T-helper 17 cell (primary cell): ENCODE results near the gene NDST3. TPM values are rescaled to one million over a fixed set of nuclear protein-coding genes. Genes with fewer than 3 reads are reported as not detected.
A peak's percentile ranks its signal among the peaks of the same experiment; 100 is the strongest.
"Not testable (repeated sequence)": the region's sequence is repeated elsewhere in the genome, so short reads cannot be mapped to it uniquely, and the experiment has no call there.

Source experiments
- ATAC-seq: fragments of 150-1000 bp; cut with Tn5 transposase; 2 replicates; pipeline ENCODE4 v1.10.0; 2021; ENCODE audit warnings: mild to moderate bottlenecking, moderate library complexity
- DNase-seq, 3 donors: peaks; one replicate each; pipeline versions ENCODE4 v3.0.0 to v3.0.0-alpha.2; 2020 to 2021
- H3K9me3 ChIP-seq: one replicate; pipeline ENCODE4 v1.7.0; 2013; ENCODE audit warnings: low read length, mild to moderate bottlenecking; ENCODE audit not compliant: control insufficient read depth, poor library complexity, severe bottlenecking
- H3K27ac Mint-ChIP-seq: one replicate; pipeline ENCODE4 v1.8.0; 2022; ENCODE audit warnings: mild to moderate bottlenecking, moderate library complexity, mixed read lengths
- H3K27me3 Mint-ChIP-seq: one replicate; pipeline ENCODE4 v1.8.0; 2022; ENCODE audit warnings: mixed read lengths
- H3K36me3 Mint-ChIP-seq: one replicate; pipeline ENCODE4 v1.8.0; 2022; ENCODE audit warnings: low read depth, mixed read lengths
- H3K4me1 Mint-ChIP-seq: one replicate; pipeline ENCODE4 v1.8.0; 2022; ENCODE audit warnings: mild to moderate bottlenecking, mixed read lengths
- H3K4me3 Mint-ChIP-seq: one replicate; pipeline ENCODE4 v1.8.0; 2022; ENCODE audit warnings: mild to moderate bottlenecking, moderate library complexity, mixed read lengths
- total RNA-seq, 4 donors: library from RNA in 2 of 4; stranded (reverse) in 2 of 4; gene quantifications; one replicate each; pipeline ENCODE4 v1.2.3 and lab custom pipeline; 2022 to 2026

NDST3 gene
- total RNA-seq, 2 donors from 2014 or later, result not detected

DNA sequence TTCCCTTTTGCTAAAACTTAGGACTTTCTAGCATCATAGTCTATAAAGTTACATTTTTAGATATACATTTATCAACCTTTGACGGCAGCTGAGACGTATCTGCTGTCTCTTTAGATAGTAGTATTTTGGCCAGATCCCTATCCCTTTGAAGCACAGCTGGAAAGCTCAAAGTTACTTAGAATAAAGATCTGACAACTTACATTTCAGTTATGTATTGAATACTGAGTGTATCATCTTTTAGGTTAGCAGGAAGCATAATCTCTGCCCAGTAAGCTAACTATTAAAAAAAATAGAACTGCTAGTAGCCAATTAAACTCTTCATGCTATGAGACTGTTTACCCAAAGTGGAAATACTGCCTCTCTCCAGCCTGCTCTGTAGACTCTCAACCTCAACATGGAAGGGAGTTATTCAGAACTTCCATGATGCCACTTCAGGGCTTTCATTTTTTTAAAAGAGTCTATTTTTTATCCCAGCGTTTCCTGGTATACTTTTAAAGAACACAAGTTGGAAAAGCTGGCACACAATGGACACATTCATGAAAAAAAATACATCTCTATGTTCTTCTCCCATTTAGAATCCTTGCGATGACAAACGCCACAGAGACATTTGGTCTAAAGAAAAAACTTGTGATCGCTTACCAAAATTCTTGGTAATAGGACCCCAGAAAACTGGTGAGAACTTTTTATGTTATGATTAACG, 192.2 kb downstream of the NDST3 start:
- DNase-seq, result no peak
- no peaks in the 10 kb centered on the region for H3K36me3 Mint-ChIP-seq

GRCh38 chr4:118235566-118236120, 201.4 kb downstream of the NDST3 start:
- H3K9me3 ChIP-seq, result no peaks in the 10 kb centered on the region
- Mint-ChIP-seq H3K36me3 (no peaks in the 10 kb centered on the region), H3K4me1 (no peaks in the 10 kb centered on the region), H3K27me3 (peaks cover 19% of the 10 kb centered on the region), H3K27ac (no peak overlapping the region), H3K4me3 (no peak overlapping the region)
- DNase-seq (no peak), ATAC-seq (no peak)

More for the DNA sequence above, 192.2 kb downstream of the NDST3 start:
- no peak overlapping the region for H3K4me3 Mint-ChIP-seq
- peaks cover 23% of the 10 kb centered on the region for H3K27me3 Mint-ChIP-seq
- no peaks in the 10 kb centered on the region for H3K9me3 ChIP-seq
- no peaks in the 10 kb centered on the region for H3K4me1 Mint-ChIP-seq
- H3K27ac Mint-ChIP-seq, result no peak overlapping the region
- no peak for ATAC-seq

DNA sequence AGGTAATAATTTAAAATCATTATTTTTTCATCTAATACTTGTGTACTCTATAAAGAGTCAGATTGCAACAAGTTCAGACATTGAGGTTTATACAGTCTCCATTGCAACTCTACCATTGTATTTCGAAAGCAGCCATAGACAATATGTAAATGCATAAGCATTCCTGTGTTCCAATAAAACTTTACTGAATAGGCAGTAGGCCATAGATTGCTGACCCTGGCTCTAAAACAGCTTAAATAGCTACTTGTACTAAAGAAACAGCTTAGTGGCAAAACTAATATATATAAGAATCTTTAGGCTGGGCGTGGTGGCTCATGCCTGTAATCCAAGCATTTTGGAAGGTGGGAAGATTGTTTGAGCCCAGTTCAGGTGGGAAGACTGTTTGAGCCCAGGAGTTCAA, 203.2 kb downstream of the NDST3 start:
- ATAC-seq, result no peak

DNA sequence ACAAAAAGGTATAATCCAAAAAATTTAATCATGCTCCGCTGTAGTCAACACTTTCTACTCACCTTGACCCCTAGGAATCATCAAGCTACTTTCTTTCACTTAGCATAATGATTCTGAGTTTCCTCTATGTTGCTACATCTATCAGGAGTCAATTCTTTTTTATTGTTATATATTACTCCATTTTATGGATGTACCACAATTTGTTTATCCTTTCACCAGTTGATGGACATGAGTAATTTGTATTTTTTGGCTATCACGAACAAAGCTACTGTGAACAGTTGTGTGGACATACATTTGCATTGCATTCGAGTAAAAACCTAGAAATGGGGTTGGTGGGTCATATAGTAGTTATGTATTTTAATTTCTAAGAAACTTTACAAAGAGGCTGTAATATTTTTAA, 215.6 kb downstream of the NDST3 start:
- H3K9me3 ChIP-seq, result no peaks in the 10 kb centered on the region
- ATAC-seq (no peak), DNase-seq (no peak)
- H3K4me3 Mint-ChIP-seq, result no peak overlapping the region
- H3K27ac Mint-ChIP-seq, result no peak overlapping the region
- no peaks in the 10 kb centered on the region for H3K4me1 Mint-ChIP-seq
- H3K36me3 Mint-ChIP-seq, result no peaks in the 10 kb centered on the region
- H3K27me3 Mint-ChIP-seq, result no peaks in the 10 kb centered on the region

More for the DNA sequence above, 203.2 kb downstream of the NDST3 start:
- Mint-ChIP-seq H3K4me3 (no peak overlapping the region), H3K27ac (peak overlapping the region; percentile 11), H3K4me1 (no peaks in the 10 kb centered on the region), H3K36me3 (no peaks in the 10 kb centered on the region), H3K27me3 (peaks cover 15% of the 10 kb centered on the region)
- H3K9me3 ChIP-seq, result no peaks in the 10 kb centered on the region
- DNase-seq, result no peak

GRCh38 chr4:118254368-118254767, 220.1 kb downstream of the NDST3 start:
- no peak for ATAC-seq
- H3K27me3 Mint-ChIP-seq, result peaks cover 6% of the 10 kb centered on the region
- no peaks in the 10 kb centered on the region for H3K36me3 Mint-ChIP-seq
- H3K9me3 ChIP-seq, result no peaks in the 10 kb centered on the region
- no peak overlapping the region for H3K4me3 Mint-ChIP-seq
- DNase-seq, result no peak
- H3K27ac Mint-ChIP-seq, result no peak overlapping the region
- H3K4me1 Mint-ChIP-seq, result no peaks in the 10 kb centered on the region

DNA sequence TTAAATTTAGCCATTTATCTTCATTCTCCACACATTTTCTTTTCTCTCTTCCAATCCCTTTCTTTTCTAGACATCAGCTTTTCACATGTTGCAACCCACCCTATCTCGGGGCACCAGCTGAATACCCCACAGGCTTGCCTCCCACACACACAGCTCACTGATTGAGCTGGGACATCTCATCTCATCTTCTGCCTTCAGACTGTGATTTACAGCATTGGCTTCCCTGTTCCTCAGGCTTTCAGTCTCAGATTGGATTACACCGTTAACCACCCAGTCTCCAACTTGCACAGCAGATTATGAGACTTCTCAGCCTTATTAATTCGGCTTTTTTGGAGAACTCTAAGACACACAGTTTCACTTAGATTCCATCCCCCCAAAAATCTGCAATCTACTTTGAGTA, 224.8 kb downstream of the NDST3 start:
- no peak for DNase-seq
- Mint-ChIP-seq H3K27me3 (peaks cover 15% of the 10 kb centered on the region), H3K27ac (no peak overlapping the region), H3K36me3 (peaks cover 2% of the 10 kb centered on the region), H3K4me1 (no peaks in the 10 kb centered on the region), H3K4me3 (no peak overlapping the region)
- no peaks in the 10 kb centered on the region for H3K9me3 ChIP-seq
- no peak for ATAC-seq

GRCh38 chr4:118260309-118260708, 226.0 kb downstream of the NDST3 start:
- H3K27ac Mint-ChIP-seq, result no peak overlapping the region
- DNase-seq (no peak), ATAC-seq (no peak)
- H3K4me3 Mint-ChIP-seq, result no peak overlapping the region
- no peaks in the 10 kb centered on the region for H3K4me1 Mint-ChIP-seq
- H3K27me3 Mint-ChIP-seq, result peaks cover 20% of the 10 kb centered on the region
- H3K36me3 Mint-ChIP-seq, result peaks cover 2% of the 10 kb centered on the region
- H3K9me3 ChIP-seq, result no peaks in the 10 kb centered on the region

DNA sequence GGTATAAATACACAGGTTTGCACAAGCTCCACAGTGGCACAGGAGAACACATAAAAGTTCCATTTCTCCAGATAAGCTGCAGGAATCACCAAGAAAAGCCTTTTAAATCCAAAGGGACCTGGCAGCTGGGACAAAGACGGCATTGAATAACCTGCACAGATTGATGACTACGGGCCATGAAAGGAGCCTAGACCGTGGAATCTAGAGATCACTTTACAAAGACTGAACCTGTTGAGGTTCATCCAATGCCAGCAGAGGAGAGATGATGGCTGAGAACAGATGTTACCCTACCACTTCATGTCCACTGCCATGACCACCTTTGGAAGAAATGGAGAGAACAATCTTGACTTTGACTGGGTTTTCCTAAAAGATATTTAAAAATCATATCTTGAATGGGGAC, 229.8 kb downstream of the NDST3 start:
- no peaks in the 10 kb centered on the region for H3K9me3 ChIP-seq
- no peaks in the 10 kb centered on the region for H3K4me1 Mint-ChIP-seq
- no peak overlapping the region for H3K27ac Mint-ChIP-seq
- peaks cover 2% of the 10 kb centered on the region for H3K36me3 Mint-ChIP-seq
- no peak for DNase-seq
- no peak for ATAC-seq
- no peak overlapping the region for H3K4me3 Mint-ChIP-seq
- H3K27me3 Mint-ChIP-seq, result peaks cover 16% of the 10 kb centered on the region

DNA sequence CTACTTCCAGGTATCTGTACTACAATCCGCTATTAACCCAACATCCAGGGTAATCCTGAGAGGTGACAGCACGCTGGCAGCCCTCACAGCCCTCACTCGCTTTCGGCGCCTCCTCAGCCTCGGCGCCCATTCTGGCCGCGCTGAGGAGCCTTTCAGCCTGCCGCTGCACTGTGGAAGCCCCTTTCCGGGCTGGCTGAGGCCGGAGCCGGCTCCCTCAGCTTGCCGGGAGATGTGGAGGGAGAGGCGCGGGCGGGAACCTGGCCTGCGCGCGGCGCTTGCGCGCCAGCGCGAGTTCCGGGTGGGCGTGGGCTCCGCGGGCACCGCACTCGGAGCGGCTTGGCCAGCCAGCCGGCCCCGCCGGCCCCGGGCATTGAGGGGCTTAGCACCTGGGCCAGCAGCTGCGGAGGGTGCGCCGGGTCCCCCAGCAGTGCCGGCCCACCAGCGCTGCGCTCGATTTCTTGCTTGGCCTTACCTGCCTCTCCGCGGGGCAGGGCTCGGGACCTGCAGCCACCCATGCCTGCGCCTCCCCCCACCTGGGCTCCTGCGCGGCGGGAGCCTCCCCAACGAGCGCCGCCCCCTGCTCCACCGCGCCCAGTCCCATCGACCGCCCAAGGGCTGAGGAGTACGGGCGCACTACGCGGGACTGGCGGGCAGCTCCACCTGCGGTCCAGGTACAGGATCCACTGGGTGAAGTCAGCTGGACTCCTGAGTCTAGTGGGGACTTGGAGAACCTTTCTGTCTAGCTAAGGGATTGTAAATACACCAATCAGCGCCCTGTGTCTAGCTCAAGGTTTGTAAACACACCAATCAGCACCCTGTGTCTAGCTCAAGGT, 231.2 kb downstream of the NDST3 start:
- Mint-ChIP-seq H3K4me1 (no peaks in the 10 kb centered on the region), H3K27me3 (peaks cover 13% of the 10 kb centered on the region), H3K36me3 (peaks cover 2% of the 10 kb centered on the region), H3K27ac (no peak overlapping the region), H3K4me3 (peak overlapping the region; percentile 67)
- ATAC-seq, result peak; percentile 56
- no peaks in the 10 kb centered on the region for H3K9me3 ChIP-seq
- peak in 1 of 3 donors; percentile 16 for DNase-seq

GRCh38 chr4:118266145-118266496, 231.8 kb downstream of the NDST3 start:
- H3K4me1 Mint-ChIP-seq, DNase-seq, H3K27ac Mint-ChIP-seq, H3K4me3 Mint-ChIP-seq, H3K9me3 ChIP-seq, H3K36me3 Mint-ChIP-seq, ATAC-seq: not testable (repeated sequence)
- H3K27me3 Mint-ChIP-seq, result peaks cover 12% of the 10 kb centered on the region

GRCh38 chr4:118268780-118269179, 234.5 kb downstream of the NDST3 start:
- H3K27ac Mint-ChIP-seq, result no peak overlapping the region
- no peaks in the 10 kb centered on the region for H3K36me3 Mint-ChIP-seq
- peaks cover 5% of the 10 kb centered on the region for H3K27me3 Mint-ChIP-seq
- no peak overlapping the region for H3K4me3 Mint-ChIP-seq
- no peaks in the 10 kb centered on the region for H3K9me3 ChIP-seq
- H3K4me1 Mint-ChIP-seq, result no peaks in the 10 kb centered on the region
- ATAC-seq, result no peak
- DNase-seq, result no peak

- Mint-ChIP-seq H3K4me3 (no peak overlapping the region), H3K27me3 (no peaks in the 10 kb centered on the region), H3K4me1 (peaks cover 2% of the 10 kb centered on the region), H3K27ac (no peak overlapping the region), H3K36me3 (peaks cover 2% of the 10 kb centered on the region)
- H3K9me3 ChIP-seq, result no peaks in the 10 kb centered on the region
- ATAC-seq (no peak), DNase-seq (no peak)
Observed at GRCh38 chr4:118270492-118270891, 236.2 kb downstream of the NDST3 start.

GRCh38 chr4:118271788-118272187, 237.5 kb downstream of the NDST3 start:
- H3K9me3 ChIP-seq, result no peaks in the 10 kb centered on the region
- no peaks in the 10 kb centered on the region for H3K27me3 Mint-ChIP-seq
- H3K4me1 Mint-ChIP-seq, result peaks cover 2% of the 10 kb centered on the region
- no peak for ATAC-seq
- H3K36me3 Mint-ChIP-seq, result peaks cover 2% of the 10 kb centered on the region
- H3K4me3 Mint-ChIP-seq, result no peak overlapping the region
- no peak overlapping the region for H3K27ac Mint-ChIP-seq
- DNase-seq, result no peak
